DOHH2 (cell line): ENCODE results near the gene KLF2.

Experiments
- H3F3A ChIP-seq: fragments of 200-600 bp; sonication (generic), shearing (Covaris generic); 2 replicates; pipeline ENCODE4 v1.6.0; 2016; ENCODE audit warnings: antibody characterized with exemption, mild to moderate bottlenecking; ENCODE audit not compliant: control insufficient read depth, insufficient read depth
- H3K27ac ChIP-seq: fragments of 200-600 bp; sonication (generic); 2 replicates; pipeline ENCODE4 v1.5.1; 2014; ENCODE audit warnings: low read depth, mild to moderate bottlenecking, low read length, moderate library complexity
- H3K27me3 ChIP-seq: fragments of 200-600 bp; sonication (generic); 2 replicates; pipeline ENCODE4 v1.6.1; 2014; ENCODE audit warnings: mild to moderate bottlenecking, low read length, mixed read lengths; ENCODE audit not compliant: control insufficient read depth
- H3K36me3 ChIP-seq: fragments of 200-600 bp; sonication (generic); 2 replicates; pipeline ENCODE4 v1.6.1; 2014; ENCODE audit warnings: mild to moderate bottlenecking, low read length, moderate library complexity, mixed read lengths; ENCODE audit not compliant: control insufficient read depth
- H3K4me1 ChIP-seq: fragments of 200-600 bp; sonication (generic); 2 replicates; pipeline ENCODE4 v1.6.1; 2014; ENCODE audit warnings: mild to moderate bottlenecking, low read length, mixed read lengths; ENCODE audit not compliant: control insufficient read depth
- H3K4me2 ChIP-seq: fragments of 200-600 bp; sonication (generic); 2 replicates; pipeline ENCODE4 v1.6.0; 2014; ENCODE audit warnings: mild to moderate bottlenecking, low read length, moderate library complexity
- H3K4me3 ChIP-seq: fragments of 200-600 bp; sonication (generic); 2 replicates; pipeline ENCODE4 v1.5.1; 2014; ENCODE audit warnings: mild to moderate bottlenecking, low read length, mixed read lengths
- H3K79me2 ChIP-seq: fragments of 200-600 bp; sonication (generic); 2 replicates; pipeline ENCODE4 v1.6.1; 2014; ENCODE audit warnings: mild to moderate bottlenecking, low read length, mixed read lengths; ENCODE audit not compliant: control insufficient read depth
- H3K9me2 ChIP-seq: fragments of 200-600 bp; sonication (generic); replicated peaks from 2 replicates; pipeline ENCODE4 v1.6.1; 2014; ENCODE audit warnings: mild to moderate bottlenecking, low read length, mixed read lengths; ENCODE audit not compliant: control insufficient read depth
- H3K9me3 ChIP-seq: fragments of 200-600 bp; sonication (generic); 2 replicates; pipeline ENCODE4 v1.6.1; 2014; ENCODE audit warnings: antibody characterized with exemption, low read length, mixed read lengths; ENCODE audit not compliant: control insufficient read depth, insufficient read depth
- H4K20me1 ChIP-seq: fragments of 200-600 bp; sonication (generic); 2 replicates; pipeline ENCODE4 v1.6.0; 2014; ENCODE audit warnings: low read depth, mild to moderate bottlenecking, antibody characterized with exemption, low read length, moderate library complexity; ENCODE audit not compliant: control insufficient read depth, insufficient read depth
- CTCF ChIP-seq: fragments of 200-600 bp; sonication (generic); IDR thresholded peaks from one replicate; pipeline ENCODE4 v1.5.1; 2014; ENCODE audit warnings: antibody characterized with exemption, mild to moderate bottlenecking, low read depth, low read length; ENCODE audit not compliant: poor library complexity, severe bottlenecking
- EZH2phosphoT487 ChIP-seq: fragments of 200-600 bp; sonication (generic); IDR thresholded peaks from 2 replicates; pipeline ENCODE4 v1.6.1; 2017; ENCODE audit warnings: borderline replicate concordance, mild to moderate bottlenecking, antibody characterized with exemption, low read length, moderate library complexity, mixed read lengths

Gene KLF2

GRCh38 chr19:16324384-16325160 lies at the start of gene KLF2:
Gene KLF2, plus strand, starts transcription at chr19:16324826. Its CDS starts 98 bp downstream, at chr19:16324924.
- TF ChIP-seq EZH2phosphoT487 (no peak), CTCF (no peak)
- peaks cover 62% of the 10 kb centered on the region for H3K4me1 ChIP-seq
- peak within 1 kb of the TSS; percentile 77 for H3K4me3 ChIP-seq
- H3K27ac ChIP-seq, result no peak within 1 kb of the TSS
- H3K27me3 ChIP-seq, result peaks cover 61% of the 10 kb centered on the region
- no peaks in the 10 kb centered on the region for H3K9me3 ChIP-seq
- no peaks in the 10 kb centered on the region for H3K36me3 ChIP-seq
- H3F3A ChIP-seq, result peaks cover 20% of the 10 kb centered on the region
- no peaks in the 10 kb centered on the region for H3K79me2 ChIP-seq
- H4K20me1 ChIP-seq, result no peaks in the 10 kb centered on the region
- H3K9me2 ChIP-seq, result no peaks in the 10 kb centered on the region
- peak within 1 kb of the TSS; percentile 87 for H3K4me2 ChIP-seq

DNA sequence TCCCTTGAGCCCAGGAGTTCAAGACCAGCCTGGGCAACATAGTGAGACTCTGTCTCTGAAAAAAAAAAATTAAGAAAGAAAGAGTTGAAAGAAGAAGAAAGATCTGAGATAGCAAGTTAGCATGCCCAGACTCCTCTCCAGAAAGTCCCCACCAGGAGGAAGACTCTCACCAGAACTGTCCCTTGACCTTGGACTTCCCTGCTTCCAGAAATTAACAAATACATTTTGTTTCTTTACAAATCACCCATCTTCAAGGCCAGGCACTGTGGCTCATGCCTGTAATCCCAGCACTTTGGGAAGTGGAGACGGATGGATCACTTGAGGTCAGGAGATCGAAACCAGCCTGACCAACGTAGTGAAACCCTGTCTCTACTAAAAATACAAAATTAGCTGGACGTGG lies 44.3 kb upstream of the KLF2 start:
- peaks cover 13% of the 10 kb centered on the region for H3K4me1 ChIP-seq
- TF ChIP-seq EZH2phosphoT487, result no peak
- no peak for TF ChIP-seq CTCF
- H3K79me2 ChIP-seq, result no peaks in the 10 kb centered on the region
- no peak overlapping the region for H3K27ac ChIP-seq
- no peak overlapping the region for H3K4me2 ChIP-seq
- no peak overlapping the region for H3K4me3 ChIP-seq
- no peaks in the 10 kb centered on the region for H3K9me3 ChIP-seq
- H4K20me1 ChIP-seq, result no peaks in the 10 kb centered on the region
- peaks cover 18% of the 10 kb centered on the region for H3K27me3 ChIP-seq
- H3K36me3 ChIP-seq, result no peaks in the 10 kb centered on the region
- no peaks in the 10 kb centered on the region for H3K9me2 ChIP-seq
- 0 out of 2 replicates have a peak, but pooled peaks cover 3% of the 10 kb centered on the region for H3F3A ChIP-seq

GRCh38 chr19:16281743-16282142 lies 42.9 kb upstream of the KLF2 start:
- peaks cover 28% of the 10 kb centered on the region for H3K27me3 ChIP-seq
- H3K4me3 ChIP-seq, result no peak overlapping the region
- no peaks in the 10 kb centered on the region for H3K79me2 ChIP-seq
- no peaks in the 10 kb centered on the region for H3K36me3 ChIP-seq
- no peak overlapping the region for H3K4me2 ChIP-seq
- no peaks in the 10 kb centered on the region for H3K9me3 ChIP-seq
- TF ChIP-seq EZH2phosphoT487 (no peak), CTCF (no peak)
- H3K4me1 ChIP-seq, result peaks cover 13% of the 10 kb centered on the region
- no peaks in the 10 kb centered on the region for H3K9me2 ChIP-seq
- no peaks in the 10 kb centered on the region for H4K20me1 ChIP-seq
- H3F3A ChIP-seq, result 0 out of 2 replicates have a peak, but pooled peaks cover 3% of the 10 kb centered on the region
- H3K27ac ChIP-seq, result no peak overlapping the region
